PC-9 (cell line): Measurements from ENCODE around the gene OTOP2.

Experiments
- EZH2 ChIP-seq: fragments of 200-600 bp; sonication (generic); IDR thresholded peaks from 2 replicates; pipeline ENCODE4 v1.8.0; 2017; ENCODE audit warnings: antibody characterized with exemption, low read depth
- TF ChIP-seq, protein P1 (sequence below): fragments of 200-600 bp; sonication (generic); conservative IDR thresholded peaks from 2 replicates; pipeline ENCODE4 v1.6.1; 2017; ENCODE audit warnings: mixed run types, antibody characterized with exemption, mild to moderate bottlenecking, moderate library complexity

DNA sequence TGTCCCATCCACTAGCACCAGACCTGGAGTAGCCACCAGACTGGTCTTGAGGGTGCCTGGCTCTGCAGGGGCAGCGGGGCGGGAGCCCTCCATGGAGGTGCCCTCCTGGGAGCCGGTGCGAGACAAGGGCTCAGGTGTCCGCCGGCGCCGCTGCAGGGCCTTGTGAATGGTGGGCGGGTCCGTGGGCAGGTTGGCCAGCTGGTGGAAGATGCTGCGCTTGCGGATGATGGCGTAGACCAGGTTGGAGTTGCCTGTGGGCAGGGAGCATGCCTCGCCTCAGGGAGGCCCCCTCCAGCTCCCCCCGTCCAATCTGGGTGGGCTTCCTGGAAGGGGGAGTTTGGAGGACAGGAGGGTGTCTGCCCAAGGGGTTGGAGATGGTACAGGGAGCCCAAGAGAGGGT lies 30.0 kb downstream of the OTOP2 start:
- TF ChIP-seq, protein P1, sequence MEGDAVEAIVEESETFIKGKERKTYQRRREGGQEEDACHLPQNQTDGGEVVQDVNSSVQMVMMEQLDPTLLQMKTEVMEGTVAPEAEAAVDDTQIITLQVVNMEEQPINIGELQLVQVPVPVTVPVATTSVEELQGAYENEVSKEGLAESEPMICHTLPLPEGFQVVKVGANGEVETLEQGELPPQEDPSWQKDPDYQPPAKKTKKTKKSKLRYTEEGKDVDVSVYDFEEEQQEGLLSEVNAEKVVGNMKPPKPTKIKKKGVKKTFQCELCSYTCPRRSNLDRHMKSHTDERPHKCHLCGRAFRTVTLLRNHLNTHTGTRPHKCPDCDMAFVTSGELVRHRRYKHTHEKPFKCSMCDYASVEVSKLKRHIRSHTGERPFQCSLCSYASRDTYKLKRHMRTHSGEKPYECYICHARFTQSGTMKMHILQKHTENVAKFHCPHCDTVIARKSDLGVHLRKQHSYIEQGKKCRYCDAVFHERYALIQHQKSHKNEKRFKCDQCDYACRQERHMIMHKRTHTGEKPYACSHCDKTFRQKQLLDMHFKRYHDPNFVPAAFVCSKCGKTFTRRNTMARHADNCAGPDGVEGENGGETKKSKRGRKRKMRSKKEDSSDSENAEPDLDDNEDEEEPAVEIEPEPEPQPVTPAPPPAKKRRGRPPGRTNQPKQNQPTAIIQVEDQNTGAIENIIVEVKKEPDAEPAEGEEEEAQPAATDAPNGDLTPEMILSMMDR: no peak
- TF ChIP-seq EZH2: no peak
